HFFc6 (cell line): ENCODE results near the gene CERS4. TPM values are rescaled to one million over a fixed set of nuclear protein-coding genes. Genes with fewer than 3 reads are reported as not detected.
A peak's percentile ranks its signal among the peaks of the same experiment; 100 is the strongest.

Experiments
- DNase-seq: peaks from one replicate; pipeline ENCODE4 v3.0.0-alpha.2; 2018
- H3K27ac Mint-ChIP-seq: 2 replicates; pipeline ENCODE4 v1.8.0; 2020; ENCODE audit warnings: mild to moderate bottlenecking, mixed read lengths
- H3K27me3 Mint-ChIP-seq: 2 replicates; pipeline ENCODE4 v1.8.0; 2021; ENCODE audit warnings: mild to moderate bottlenecking, moderate library complexity, mixed read lengths; ENCODE audit not compliant: insufficient read depth
- H3K36me3 Mint-ChIP-seq: 2 replicates; pipeline ENCODE4 v1.8.0; 2021; ENCODE audit warnings: low read depth, mixed read lengths
- H3K4me1 Mint-ChIP-seq: 2 replicates; pipeline ENCODE4 v1.8.0; 2020; ENCODE audit warnings: low read depth, mixed read lengths
- H3K4me3 Mint-ChIP-seq: 2 replicates; pipeline ENCODE4 v1.8.0; 2020; ENCODE audit warnings: mild to moderate bottlenecking, moderate library complexity, mixed read lengths
- H3K9me3 Mint-ChIP-seq: 2 replicates; pipeline ENCODE4 v1.8.0; 2020; ENCODE audit warnings: mild to moderate bottlenecking, mixed read lengths
- total RNA-seq, 6 experiments: library from RNA; stranded (reverse); fragmentation: NEBNext Ultra II Directional; extraction: Animal tissue kit (Norgen Biotek cat#: 25700); gene quantifications; 2 replicates in 1 of 6; 3 replicates in 5 of 6; pipeline ENCODE4 v1.2.3, GENCODE V29; 2021
- TF ChIP-seq, protein P1 (sequence below): fragments of 200-600 bp; sonication (generic); IDR thresholded peaks from 2 replicates; pipeline ENCODE4 v1.5.0; 2021; ENCODE audit warnings: antibody characterized with exemption, mild to moderate bottlenecking

Gene CERS4
- total RNA-seq, 6 experiments from 2014 or later: not detected

- Mint-ChIP-seq H3K9me3 (peaks cover 15% of the 10 kb centered on the region), H3K27ac (no peak overlapping the region), H3K27me3 (peaks cover 10% of the 10 kb centered on the region), H3K4me3 (no peak overlapping the region), H3K4me1 (peaks cover 11% of the 10 kb centered on the region), H3K36me3 (no peaks in the 10 kb centered on the region)
- DNase-seq: no peak
- TF ChIP-seq, protein P1, sequence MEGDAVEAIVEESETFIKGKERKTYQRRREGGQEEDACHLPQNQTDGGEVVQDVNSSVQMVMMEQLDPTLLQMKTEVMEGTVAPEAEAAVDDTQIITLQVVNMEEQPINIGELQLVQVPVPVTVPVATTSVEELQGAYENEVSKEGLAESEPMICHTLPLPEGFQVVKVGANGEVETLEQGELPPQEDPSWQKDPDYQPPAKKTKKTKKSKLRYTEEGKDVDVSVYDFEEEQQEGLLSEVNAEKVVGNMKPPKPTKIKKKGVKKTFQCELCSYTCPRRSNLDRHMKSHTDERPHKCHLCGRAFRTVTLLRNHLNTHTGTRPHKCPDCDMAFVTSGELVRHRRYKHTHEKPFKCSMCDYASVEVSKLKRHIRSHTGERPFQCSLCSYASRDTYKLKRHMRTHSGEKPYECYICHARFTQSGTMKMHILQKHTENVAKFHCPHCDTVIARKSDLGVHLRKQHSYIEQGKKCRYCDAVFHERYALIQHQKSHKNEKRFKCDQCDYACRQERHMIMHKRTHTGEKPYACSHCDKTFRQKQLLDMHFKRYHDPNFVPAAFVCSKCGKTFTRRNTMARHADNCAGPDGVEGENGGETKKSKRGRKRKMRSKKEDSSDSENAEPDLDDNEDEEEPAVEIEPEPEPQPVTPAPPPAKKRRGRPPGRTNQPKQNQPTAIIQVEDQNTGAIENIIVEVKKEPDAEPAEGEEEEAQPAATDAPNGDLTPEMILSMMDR: no peak
These were observed 29.1 kb downstream of the CERS4 start for GRCh38 chr19:8238251-8238650.

- H3K4me1 Mint-ChIP-seq: peaks cover 11% of the 10 kb centered on the region
- H3K9me3 Mint-ChIP-seq: peaks cover 21% of the 10 kb centered on the region
- H3K27me3 Mint-ChIP-seq: peaks cover 8% of the 10 kb centered on the region
- no peak overlapping the region for H3K4me3 Mint-ChIP-seq
- no peak for DNase-seq
- H3K36me3 Mint-ChIP-seq: no peaks in the 10 kb centered on the region
- no peak overlapping the region for H3K27ac Mint-ChIP-seq
- TF ChIP-seq, protein P1: no peak
These were observed 30.5 kb downstream of the CERS4 start for GRCh38 chr19:8239528-8240273.

GRCh38 chr19:8240274-8241229 lies 31.4 kb downstream of the CERS4 start:
- H3K4me3 Mint-ChIP-seq: no peak overlapping the region
- H3K9me3 Mint-ChIP-seq: peaks cover 21% of the 10 kb centered on the region
- H3K36me3 Mint-ChIP-seq: no peaks in the 10 kb centered on the region
- no peak overlapping the region for H3K27ac Mint-ChIP-seq
- DNase-seq: peak; percentile 82
- TF ChIP-seq, protein P1: no peak
- H3K27me3 Mint-ChIP-seq: peaks cover 6% of the 10 kb centered on the region
- H3K4me1 Mint-ChIP-seq: peaks cover 11% of the 10 kb centered on the region

GRCh38 chr19:8241646-8242045 lies 32.5 kb downstream of the CERS4 start:
- Mint-ChIP-seq H3K4me1 (peaks cover 11% of the 10 kb centered on the region), H3K36me3 (no peaks in the 10 kb centered on the region), H3K4me3 (no peak overlapping the region), H3K9me3 (peaks cover 21% of the 10 kb centered on the region), H3K27me3 (peaks cover 6% of the 10 kb centered on the region), H3K27ac (no peak overlapping the region)
- TF ChIP-seq, protein P1: no peak
- no peak for DNase-seq

GRCh38 chr19:8242211-8242821 lies 33.1 kb downstream of the CERS4 start:
- Mint-ChIP-seq H3K36me3 (no peaks in the 10 kb centered on the region), H3K4me3 (no peak overlapping the region), H3K27me3 (peaks cover 8% of the 10 kb centered on the region), H3K9me3 (peaks cover 21% of the 10 kb centered on the region), H3K27ac (no peak overlapping the region), H3K4me1 (peaks cover 11% of the 10 kb centered on the region)
- TF ChIP-seq, protein P1: no peak
- DNase-seq: no peak
